K562 (cell line): ENCODE results near the gene LRRC61. TPM values are rescaled to one million over a fixed set of nuclear protein-coding genes. Genes with fewer than 3 reads are reported as not detected.

Source experiments
- BCL6 ChIP-seq: fragments of 250-450 bp; sonication (Bioruptor Pico); IDR thresholded peaks from 2 replicates; pipeline ENCODE4 v1.4.0; 2020
- CHD4 ChIP-seq: fragments of 200-600 bp; sonication (generic); IDR thresholded peaks from 3 replicates; pipeline ENCODE4 v1.6.1; 2012; ENCODE audit warnings: low read depth, mild to moderate bottlenecking, mixed read lengths, low read length, inconsistent platforms; ENCODE audit not compliant: insufficient read depth, insufficient replicate concordance, poor library complexity, severe bottlenecking
- FOXK2 ChIP-seq, 2 experiments: fragments of 450-650 bp; IDR thresholded peaks in 1 of 2; conservative IDR thresholded peaks in 1 of 2; 2 replicates each; pipeline ENCODE4 v1.6.1; 2016; ENCODE audit warnings: low read depth in 2 of 2, mild to moderate bottlenecking in 1 of 2
- HDAC6 ChIP-seq: IDR thresholded peaks from 2 replicates; pipeline ENCODE4 v1.6.1; 2012; ENCODE audit warnings: low read depth, mild to moderate bottlenecking, control low read depth, inconsistent platforms, low read length, moderate library complexity
- HMGN3 ChIP-seq: IDR thresholded peaks from 2 replicates; pipeline ENCODE4 v1.6.1; 2011; ENCODE audit warnings: borderline replicate concordance, low read depth, mild to moderate bottlenecking, mixed read lengths, low read length; ENCODE audit not compliant: insufficient read length; ENCODE audit errors: extremely low read depth
- SRF ChIP-seq, 2 experiments: fragments of 250-450, 450-650 bp in 1 of 2; sonication (Bioruptor Pico) in 1 of 2; sonication (generic) in 1 of 2; formaldehyde crosslinking; IDR thresholded peaks; 2 replicates each; pipeline versions ENCODE4 v1.5.0 to v1.5.1; 2020 to 2022; ENCODE audit warnings: mild to moderate bottlenecking in 1 of 2, missing genetic modification reagents in 1 of 2
- ZFP36 ChIP-seq: fragments of 150-350 bp; IDR thresholded peaks from 2 replicates; pipeline ENCODE4 v1.6.1; 2018; ENCODE audit warnings: low read length, low read depth; ENCODE audit not compliant: partially characterized antibody
- ZNF217 ChIP-seq: sonication (generic); formaldehyde crosslinking; IDR thresholded peaks from 2 replicates; pipeline ENCODE4 v1.8.0; 2022; ENCODE audit warnings: mild to moderate bottlenecking, missing genetic modification reagents
- polyA plus RNA-seq, 8 experiments: library from polyadenylated mRNA; depleted of rRNA in 4 of 8; stranded (reverse) in 5 of 8; unstranded in 3 of 8; fragments of >200 nt; fragmentation: Nextera tagmentation in 2 of 8; fragmentation: Illumina TruSeq in 1 of 8; extraction: Ambion mirVana in 2 of 8; extraction: Trizol in 1 of 8; gene quantifications; 2 replicates each; pipeline versions ENCODE4 v1.2.1 to v1.2.3, GENCODE V29; 2011 to 2014; ENCODE audit warnings: inconsistent platforms in 1 of 8, missing spikeins in 1 of 8
- total RNA-seq, 7 experiments: library from RNA; depleted of rRNA in 6 of 7; stranded (reverse); fragments of >200 nt in 6 of 7; fragmentation: Illumina TruSeq in 2 of 7; extraction: Trizol in 2 of 7; gene quantifications; 2 replicates each; pipeline versions ENCODE4 v1.2.1 to v1.2.3, GENCODE V29; 2011 to 2021; ENCODE audit warnings: low replicate concordance in 1 of 7
- TF ChIP-seq, protein P1 (sequence below): fragments of 450-650 bp; IDR thresholded peaks from 2 replicates; pipeline ENCODE4 v1.6.1; 2016; ENCODE audit warnings: mild to moderate bottlenecking
- TF ChIP-seq, protein P2 (sequence below): fragments of 250-450 bp; sonication (Bioruptor Pico); IDR thresholded peaks from 2 replicates; pipeline ENCODE4 v1.4.0; 2020; ENCODE audit warnings: borderline replicate concordance
- TF ChIP-seq, protein P3 (sequence below): sonication (generic); formaldehyde crosslinking; IDR thresholded peaks from 2 replicates; pipeline ENCODE4 v1.8.0; 2022; ENCODE audit warnings: mild to moderate bottlenecking, missing genetic modification reagents

LRRC61 gene
- total and polyA plus RNA-seq, 9 of the 15 experiments (the other 6 are each of a cell fraction or from before 2014, with no cell fraction given): 1.3 to 55.2 (median 35.2) TPM

DNA sequence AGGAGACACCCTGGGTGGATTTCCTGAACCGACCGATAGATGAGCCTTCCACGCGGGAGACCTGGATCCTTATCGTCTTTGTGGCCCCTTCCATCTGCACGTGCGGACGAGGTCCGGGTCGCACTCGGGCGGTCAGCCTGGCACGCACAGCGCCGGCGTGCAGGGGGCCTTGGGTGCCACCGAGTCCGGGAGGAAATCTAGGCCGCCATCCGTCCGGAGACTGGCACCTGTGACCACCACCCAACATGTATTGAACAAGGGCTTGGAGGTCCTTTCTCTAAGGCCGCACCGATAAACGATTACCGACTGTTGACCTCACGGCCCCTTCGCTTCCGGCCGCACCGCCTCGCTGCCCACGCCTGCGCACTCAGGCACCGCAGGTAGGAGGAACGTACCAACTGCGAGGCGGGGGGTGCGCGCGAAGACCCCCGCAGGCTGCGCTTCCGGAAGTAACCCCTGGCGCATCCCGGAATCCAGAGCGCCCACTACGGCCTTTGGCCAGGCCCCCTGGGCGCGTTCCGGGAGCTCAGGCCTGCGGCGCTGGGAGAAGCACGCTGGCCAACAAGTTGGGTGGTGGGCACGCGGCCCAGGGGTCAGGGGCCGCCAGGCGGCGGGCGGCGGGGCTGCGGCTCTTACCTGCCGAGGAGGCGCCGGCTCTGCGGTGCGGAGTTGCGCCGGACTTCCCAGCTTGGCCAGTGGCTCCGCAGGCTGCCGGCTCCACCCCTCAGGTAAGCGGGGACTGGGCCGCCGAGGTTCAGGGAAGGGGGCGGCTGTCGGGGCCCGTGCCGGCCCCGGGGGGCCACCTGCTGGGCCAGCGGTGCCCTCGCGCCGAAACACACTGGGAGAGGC, at the start of gene LRRC61, which contains the start of gene ACTR3C (continued):
- TF ChIP-seq, protein P1, sequence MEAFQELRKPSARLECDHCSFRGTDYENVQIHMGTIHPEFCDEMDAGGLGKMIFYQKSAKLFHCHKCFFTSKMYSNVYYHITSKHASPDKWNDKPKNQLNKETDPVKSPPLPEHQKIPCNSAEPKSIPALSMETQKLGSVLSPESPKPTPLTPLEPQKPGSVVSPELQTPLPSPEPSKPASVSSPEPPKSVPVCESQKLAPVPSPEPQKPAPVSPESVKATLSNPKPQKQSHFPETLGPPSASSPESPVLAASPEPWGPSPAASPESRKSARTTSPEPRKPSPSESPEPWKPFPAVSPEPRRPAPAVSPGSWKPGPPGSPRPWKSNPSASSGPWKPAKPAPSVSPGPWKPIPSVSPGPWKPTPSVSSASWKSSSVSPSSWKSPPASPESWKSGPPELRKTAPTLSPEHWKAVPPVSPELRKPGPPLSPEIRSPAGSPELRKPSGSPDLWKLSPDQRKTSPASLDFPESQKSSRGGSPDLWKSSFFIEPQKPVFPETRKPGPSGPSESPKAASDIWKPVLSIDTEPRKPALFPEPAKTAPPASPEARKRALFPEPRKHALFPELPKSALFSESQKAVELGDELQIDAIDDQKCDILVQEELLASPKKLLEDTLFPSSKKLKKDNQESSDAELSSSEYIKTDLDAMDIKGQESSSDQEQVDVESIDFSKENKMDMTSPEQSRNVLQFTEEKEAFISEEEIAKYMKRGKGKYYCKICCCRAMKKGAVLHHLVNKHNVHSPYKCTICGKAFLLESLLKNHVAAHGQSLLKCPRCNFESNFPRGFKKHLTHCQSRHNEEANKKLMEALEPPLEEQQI: no peak; the same call in 1 of the 2 replicates
- TF ChIP-seq SRF (CRISPR knock-in tag; IDR thresholded peaks at IDR 0.05): peak in 1 of 2 experiments; percentile 65; a peak in 1 of 4 replicates
- TF ChIP-seq CHD4: no peak
- TF ChIP-seq, protein P2, sequence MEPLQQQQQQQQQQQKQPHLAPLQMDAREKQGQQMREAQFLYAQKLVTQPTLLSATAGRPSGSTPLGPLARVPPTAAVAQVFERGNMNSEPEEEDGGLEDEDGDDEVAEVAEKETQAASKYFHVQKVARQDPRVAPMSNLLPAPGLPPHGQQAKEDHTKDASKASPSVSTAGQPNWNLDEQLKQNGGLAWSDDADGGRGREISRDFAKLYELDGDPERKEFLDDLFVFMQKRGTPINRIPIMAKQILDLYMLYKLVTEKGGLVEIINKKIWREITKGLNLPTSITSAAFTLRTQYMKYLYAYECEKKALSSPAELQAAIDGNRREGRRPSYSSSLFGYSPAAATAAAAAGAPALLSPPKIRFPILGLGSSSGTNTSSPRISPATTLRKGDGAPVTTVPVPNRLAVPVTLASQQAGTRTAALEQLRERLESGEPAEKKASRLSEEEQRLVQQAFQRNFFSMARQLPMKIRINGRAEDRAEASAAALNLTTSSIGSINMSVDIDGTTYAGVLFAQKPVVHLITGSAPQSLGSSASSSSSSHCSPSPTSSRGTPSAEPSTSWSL (CRISPR knock-in tag): no peak
- peak; percentile 96 for TF ChIP-seq HMGN3
- peak; percentile 63; the same call in 1 of the 2 replicates for TF ChIP-seq BCL6 (CRISPR knock-in tag)
- no peak for TF ChIP-seq HDAC6
- TF ChIP-seq ZFP36: no peak
- TF ChIP-seq, protein P3, sequence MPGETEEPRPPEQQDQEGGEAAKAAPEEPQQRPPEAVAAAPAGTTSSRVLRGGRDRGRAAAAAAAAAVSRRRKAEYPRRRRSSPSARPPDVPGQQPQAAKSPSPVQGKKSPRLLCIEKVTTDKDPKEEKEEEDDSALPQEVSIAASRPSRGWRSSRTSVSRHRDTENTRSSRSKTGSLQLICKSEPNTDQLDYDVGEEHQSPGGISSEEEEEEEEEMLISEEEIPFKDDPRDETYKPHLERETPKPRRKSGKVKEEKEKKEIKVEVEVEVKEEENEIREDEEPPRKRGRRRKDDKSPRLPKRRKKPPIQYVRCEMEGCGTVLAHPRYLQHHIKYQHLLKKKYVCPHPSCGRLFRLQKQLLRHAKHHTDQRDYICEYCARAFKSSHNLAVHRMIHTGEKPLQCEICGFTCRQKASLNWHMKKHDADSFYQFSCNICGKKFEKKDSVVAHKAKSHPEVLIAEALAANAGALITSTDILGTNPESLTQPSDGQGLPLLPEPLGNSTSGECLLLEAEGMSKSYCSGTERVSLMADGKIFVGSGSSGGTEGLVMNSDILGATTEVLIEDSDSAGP (CRISPR knock-in tag): peak; percentile 70; the same call in 1 of the 2 replicates
- peak; percentile 60; the same call in 1 of the 2 replicates for TF ChIP-seq ZNF217 (CRISPR knock-in tag)
- peak in 1 of 2 experiments; percentile 98; a peak in 2 of 4 replicates for TF ChIP-seq FOXK2 (conservative IDR thresholded peaks at IDR 0.05 in 1 of 2, IDR thresholded peaks at IDR 0.05 in 1 of 2; ENCODE audit: low read depth in 2 of 2)
